Measurements from ENCODE around the gene COPZ1. TPM values are rescaled to one million over a fixed set of nuclear protein-coding genes. Genes with fewer than 3 reads are reported as not detected.

COPZ1 gene
- 118 and 124 TPM in 2 replicates for total RNA-seq

DNA sequence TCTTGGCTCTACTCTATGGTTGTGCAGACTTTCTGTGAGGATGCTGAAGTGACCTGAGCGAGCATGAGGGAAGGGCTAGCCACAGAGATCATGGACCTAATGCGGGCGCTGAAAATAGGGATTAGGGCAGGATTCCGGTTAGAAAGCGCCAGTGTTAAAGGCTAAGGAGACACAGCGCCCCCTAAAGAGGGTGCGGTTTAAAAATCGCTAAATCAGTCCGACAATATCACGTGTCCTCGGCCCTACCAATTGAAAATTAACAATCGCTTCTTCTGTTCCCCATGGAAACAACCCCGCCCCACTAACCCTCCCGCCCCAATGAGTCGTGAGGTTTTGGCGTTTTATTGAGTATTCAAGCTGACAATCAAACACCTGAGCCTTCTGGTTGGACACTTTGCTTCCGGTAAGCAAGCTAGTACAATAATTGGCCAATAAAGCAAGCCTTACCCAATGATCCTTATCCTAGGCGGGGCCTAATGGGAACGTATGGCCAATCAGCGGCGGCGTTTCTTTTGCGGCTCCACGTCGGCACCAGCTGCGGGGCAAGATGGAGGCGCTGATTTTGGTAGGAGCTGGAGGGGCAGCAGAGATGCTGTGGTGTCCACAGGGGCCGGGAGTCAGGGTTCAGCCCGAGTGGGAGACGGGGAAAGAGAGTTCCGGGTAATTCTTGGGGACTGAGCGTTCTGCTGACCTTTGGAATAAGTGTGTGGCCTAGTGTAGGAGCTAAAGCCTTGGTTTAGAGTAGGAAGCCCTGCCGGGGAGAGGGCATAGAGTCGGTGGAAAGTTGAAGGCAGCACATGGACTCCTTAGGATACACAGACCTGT lies at the start of gene COPZ1:
Gene COPZ1 (plus strand): TSS at position 515 of the 825 bp plus-strand sequence. CDS start 33 bp downstream, at position 548.

DNA sequence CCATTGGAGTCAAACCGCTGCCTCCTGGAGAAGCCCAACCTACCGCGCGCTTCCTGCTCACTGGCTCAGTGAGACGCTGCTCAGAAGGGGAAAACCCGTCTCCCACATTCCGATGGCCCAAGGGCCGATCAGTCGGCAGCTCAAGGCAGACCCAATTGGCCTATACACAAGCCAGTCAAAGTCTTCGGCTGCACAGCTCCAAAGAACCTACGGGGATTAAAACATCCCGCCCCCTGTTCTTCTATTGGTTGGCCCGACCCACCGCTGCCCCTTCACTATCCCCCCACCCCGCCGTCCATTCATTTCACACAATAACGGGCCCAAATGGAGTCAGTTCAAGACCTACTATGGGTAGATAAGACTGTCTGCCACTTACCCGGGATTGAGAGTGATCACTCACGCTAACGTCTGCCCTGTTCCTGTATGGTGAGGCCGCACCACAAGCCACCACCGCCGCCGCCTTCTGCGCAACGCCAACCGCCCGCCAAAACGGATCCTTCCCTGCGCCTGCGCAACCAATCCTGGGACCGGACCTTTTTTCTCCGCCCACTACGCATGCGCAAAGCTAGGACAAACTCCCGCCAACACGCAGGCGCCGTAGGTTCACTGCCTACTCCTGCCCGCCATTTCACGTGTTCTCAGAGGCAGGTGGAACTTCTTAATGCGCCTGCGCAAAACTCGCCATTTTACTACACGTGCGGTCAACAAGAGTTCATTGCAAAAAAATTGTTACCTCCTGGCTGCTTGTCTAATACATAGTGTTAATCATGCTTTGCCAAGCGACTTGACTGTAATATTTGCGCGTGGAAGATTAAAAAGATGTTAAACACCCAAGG lies 45.1 kb upstream of the COPZ1 start, which contains the start of gene CBX5:
Gene CBX5 (minus strand): TSS at position 491 of the 836 bp plus-strand sequence. CDS start 22,472 bp downstream, outside the sequence.

GRCh38 chr12:54280468-54281260 lies 44.3 kb upstream of the COPZ1 start, which contains the start of gene HNRNPA1:
Gene HNRNPA1, plus strand, starts transcription at chr12:54280726. Its CDS starts 82 bp downstream, at chr12:54280808.

GRCh38 chr12:54300732-54301427 lies 24.1 kb upstream of the COPZ1 start, which contains the start of gene NFE2:
Gene NFE2, minus strand, starts transcription at chr12:54301015. Its CDS starts 5,767 bp downstream, at chr12:54295248.

GRCh38 chr12:54364413-54364812 lies 39.5 kb downstream of the COPZ1 start, which contains the start of gene GPR84:
Gene GPR84, minus strand, starts transcription at chr12:54364486. Its CDS starts 635 bp downstream, at chr12:54363851.

DNA sequence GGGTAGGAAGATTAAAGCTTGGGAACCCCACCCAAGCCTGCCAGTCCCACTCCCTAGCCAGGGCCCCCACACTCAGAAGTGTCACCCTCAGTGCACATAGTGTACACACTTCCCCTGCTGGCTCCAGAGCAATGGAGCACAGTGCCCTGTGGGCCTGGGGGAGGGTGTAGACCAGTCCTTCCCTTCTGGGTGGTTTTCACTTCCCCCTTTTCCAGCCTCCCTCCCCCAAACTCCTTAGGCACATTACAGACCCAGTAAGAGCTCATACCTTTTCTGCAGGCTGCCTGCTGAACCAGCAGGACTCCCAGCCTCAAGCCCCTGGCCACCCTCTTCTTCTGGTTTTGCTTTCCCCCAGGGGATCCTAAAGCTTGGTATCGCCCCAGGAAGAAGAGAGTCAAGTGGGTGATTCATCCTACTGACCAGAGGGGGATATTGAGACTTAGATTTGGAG lies 59.7 kb downstream of the COPZ1 start, which contains the start of gene ZNF385A:
Gene ZNF385A (minus strand): TSS at position 143 of the 451 bp plus-strand sequence. CDS start 219 bp downstream, outside the sequence.

Other genes starting within 250 kb of the COPZ1 start
- gene SMUG1, start 136.1 kb upstream of the COPZ1 start, total RNA-seq: 24.0 and 28.0 TPM in 2 replicates
- 18.0 and 50.0 TPM in 2 replicates for gene CBX5, start 45.0 kb upstream of the COPZ1 start, total RNA-seq
- 215 and 610 TPM in 2 replicates for gene HNRNPA1, start 44.4 kb upstream of the COPZ1 start, total RNA-seq
- gene NFE2, start 24.1 kb upstream of the COPZ1 start, total RNA-seq: 0.19 TPM in 1 of 2 replicates, not detected in the other
- not detected in 2 replicates for gene GPR84, start 39.4 kb downstream of the COPZ1 start, total RNA-seq
- gene ZNF385A, start 59.6 kb downstream of the COPZ1 start, total RNA-seq: 0.77 and 1.7 TPM in 2 replicates
- 290 and 347 TPM in 2 replicates for gene ITGA5, start 94.1 kb downstream of the COPZ1 start, total RNA-seq
- not detected in 2 replicates for gene GTSF1, start 148.5 kb downstream of the COPZ1 start, total RNA-seq
- not detected in 2 replicates for gene NCKAP1L, start 172.6 kb downstream of the COPZ1 start, total RNA-seq
- 3.1 TPM in 2 replicates for gene PDE1B, start 224.5 kb downstream of the COPZ1 start, total RNA-seq

All from regular cardiac myocyte (primary cell).